NCI-H2227 treated with DMSO at 0.1 percent for 48 hours (cell line): Measurements from ENCODE around the gene DPP7.

Source experiments
- DNase-seq: peaks from one replicate; lab custom pipeline; 2025; lab: John Stamatoyannopoulos, UW

The DPP7 gene

GRCh38 chr9:137088121-137088520 lies 26.4 kb downstream of the DPP7 start:
- DNase-seq = no peak

- no peak for DNase-seq
Measured at GRCh38 chr9:137087409-137087925, 27.1 kb downstream of the DPP7 start.

GRCh38 chr9:137086531-137087408 lies 27.8 kb downstream of the DPP7 start, which contains the start of gene MAN1B1:
MAN1B1 (plus strand) TSS chr9:137086985; CDS start chr9:137087000, 15 bp downstream.
- DNase-seq = peak; percentile 91

GRCh38 chr9:137085920-137086530 lies 28.5 kb downstream of the DPP7 start:
- DNase-seq = no peak

- no peak for DNase-seq
Measured at GRCh38 chr9:137084526-137084925, 30.0 kb downstream of the DPP7 start.

- no peak for DNase-seq
Measured at GRCh38 chr9:137083394-137084004, 31.0 kb downstream of the DPP7 start.

- DNase-seq = no peak
Measured at GRCh38 chr9:137082925-137083290, 31.6 kb downstream of the DPP7 start.

- DNase-seq = no peak
Measured at GRCh38 chr9:137082222-137082924, 32.2 kb downstream of the DPP7 start.

GRCh38 chr9:137080260-137081122 lies 34.0 kb downstream of the DPP7 start:
- no peak for DNase-seq

GRCh38 chr9:137079401-137079787 lies 35.1 kb downstream of the DPP7 start:
- DNase-seq = no peak

- no peak for DNase-seq
Measured at GRCh38 chr9:137078701-137079400, 35.7 kb downstream of the DPP7 start.

GRCh38 chr9:137077758-137078693 lies 36.5 kb downstream of the DPP7 start:
- no peak for DNase-seq

GRCh38 chr9:137077010-137077747 lies 37.4 kb downstream of the DPP7 start, which contains the start of gene UAP1L1:
UAP1L1 (plus strand) TSS chr9:137077517; CDS start chr9:137077533, 16 bp downstream.
- peak; percentile 10 for DNase-seq

- no peak for DNase-seq
Measured at GRCh38 chr9:137076636-137077009, 37.9 kb downstream of the DPP7 start.

- DNase-seq = no peak
Measured at GRCh38 chr9:137075275-137075775, 39.2 kb downstream of the DPP7 start.

GRCh38 chr9:137074657-137075274 lies 39.8 kb downstream of the DPP7 start:
- DNase-seq = no peak

- DNase-seq = no peak
Measured at GRCh38 chr9:137073992-137074399, 40.5 kb downstream of the DPP7 start.

GRCh38 chr9:137071282-137071681 lies 43.3 kb downstream of the DPP7 start:
- DNase-seq = no peak
